Measurements from ENCODE around the gene SWAP70. TPM values are rescaled to one million over a fixed set of nuclear protein-coding genes. Genes with fewer than 3 reads are reported as not detected.
"Not testable (repeated sequence)": the region's sequence is repeated elsewhere in the genome, so short reads cannot be mapped to it uniquely, and the experiment has no call there.

The SWAP70 gene
- total RNA-seq, 1 donor from 2014 or later, result 18.0 TPM

- TF ChIP-seq, protein P1, sequence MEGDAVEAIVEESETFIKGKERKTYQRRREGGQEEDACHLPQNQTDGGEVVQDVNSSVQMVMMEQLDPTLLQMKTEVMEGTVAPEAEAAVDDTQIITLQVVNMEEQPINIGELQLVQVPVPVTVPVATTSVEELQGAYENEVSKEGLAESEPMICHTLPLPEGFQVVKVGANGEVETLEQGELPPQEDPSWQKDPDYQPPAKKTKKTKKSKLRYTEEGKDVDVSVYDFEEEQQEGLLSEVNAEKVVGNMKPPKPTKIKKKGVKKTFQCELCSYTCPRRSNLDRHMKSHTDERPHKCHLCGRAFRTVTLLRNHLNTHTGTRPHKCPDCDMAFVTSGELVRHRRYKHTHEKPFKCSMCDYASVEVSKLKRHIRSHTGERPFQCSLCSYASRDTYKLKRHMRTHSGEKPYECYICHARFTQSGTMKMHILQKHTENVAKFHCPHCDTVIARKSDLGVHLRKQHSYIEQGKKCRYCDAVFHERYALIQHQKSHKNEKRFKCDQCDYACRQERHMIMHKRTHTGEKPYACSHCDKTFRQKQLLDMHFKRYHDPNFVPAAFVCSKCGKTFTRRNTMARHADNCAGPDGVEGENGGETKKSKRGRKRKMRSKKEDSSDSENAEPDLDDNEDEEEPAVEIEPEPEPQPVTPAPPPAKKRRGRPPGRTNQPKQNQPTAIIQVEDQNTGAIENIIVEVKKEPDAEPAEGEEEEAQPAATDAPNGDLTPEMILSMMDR (IDR thresholded peaks at IDR 0.05; ENCODE audit: insufficient read depth, low read length, poor library complexity, severe bottlenecking), result no peak
- H3K27me3 ChIP-seq (ENCODE audit: control insufficient read depth, insufficient read depth, low read length), result no peaks in the 10 kb centered on the region
These were observed 37.9 kb downstream of the SWAP70 start for GRCh38 chr11:9701799-9702198.

DNA sequence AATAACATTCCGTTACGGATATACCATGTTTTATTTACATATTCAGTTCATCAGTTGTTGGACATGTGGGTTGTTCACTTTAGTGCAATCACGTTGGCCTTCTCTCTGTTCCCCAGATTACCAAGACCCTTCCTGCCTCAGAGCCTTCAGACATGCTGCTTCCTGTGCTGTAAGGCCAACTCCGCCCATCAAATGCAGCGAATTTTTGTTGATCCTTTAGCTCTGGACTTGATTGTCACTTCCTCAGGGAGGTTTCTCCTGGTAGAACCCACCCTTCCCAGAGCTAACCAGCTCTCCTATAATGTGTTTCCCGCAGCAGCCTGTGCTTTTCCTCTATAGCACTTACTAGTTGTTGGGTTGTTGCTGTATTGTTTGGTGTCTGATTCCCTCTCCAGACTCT, 39.4 kb downstream of the SWAP70 start:
- Histone ChIP-seq H3K27me3 (ENCODE audit: control insufficient read depth, insufficient read depth, low read length) (no peaks in the 10 kb centered on the region), H3K4me3 (ENCODE audit: low read depth, low read length) (no peak overlapping the region), H3K36me3 (ENCODE audit: control insufficient read depth, insufficient read depth, low read length) (no peaks in the 10 kb centered on the region)
- TF ChIP-seq, protein P1 (IDR thresholded peaks at IDR 0.05; ENCODE audit: insufficient read depth, low read length, poor library complexity, severe bottlenecking), result no peak
- no peak for DNase-seq (ENCODE audit: low read depth)

More at GRCh38 chr11:9701799-9702198, 37.9 kb downstream of the SWAP70 start:
- Histone ChIP-seq H3K4me3 (ENCODE audit: low read depth, low read length) (no peak overlapping the region), H3K36me3 (ENCODE audit: control insufficient read depth, insufficient read depth, low read length) (no peaks in the 10 kb centered on the region)
- no peak for DNase-seq (ENCODE audit: low read depth)

DNA sequence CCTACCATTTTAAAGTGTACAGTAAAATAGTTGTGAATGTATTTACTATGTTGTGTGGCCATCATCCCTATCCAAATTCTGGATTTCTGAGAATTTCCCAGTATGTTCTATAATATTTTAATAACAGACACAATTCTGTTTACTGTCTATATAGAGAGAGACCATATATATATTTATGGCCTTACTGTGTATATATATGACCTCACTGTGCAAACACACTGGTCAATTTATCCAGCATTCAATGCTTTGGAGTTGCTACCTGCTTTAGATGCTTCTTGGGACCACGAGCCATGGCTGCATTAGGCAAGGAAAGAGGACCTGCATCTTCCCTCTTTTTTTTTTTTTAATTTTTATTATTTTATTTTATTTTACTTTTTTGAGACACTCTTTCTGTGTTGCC, 40.2 kb downstream of the SWAP70 start:
- no peak overlapping the region for H3K4me3 ChIP-seq (ENCODE audit: low read depth, low read length)
- no peaks in the 10 kb centered on the region for H3K36me3 ChIP-seq (ENCODE audit: control insufficient read depth, insufficient read depth, low read length)
- no peaks in the 10 kb centered on the region for H3K27me3 ChIP-seq (ENCODE audit: control insufficient read depth, insufficient read depth, low read length)
- TF ChIP-seq, protein P1 (IDR thresholded peaks at IDR 0.05; ENCODE audit: insufficient read depth, low read length, poor library complexity, severe bottlenecking), result no peak
- DNase-seq (ENCODE audit: low read depth), result no peak

GRCh38 chr11:9704620-9705019, 40.7 kb downstream of the SWAP70 start:
- no peak overlapping the region for H3K4me3 ChIP-seq (ENCODE audit: low read depth, low read length)
- DNase-seq (ENCODE audit: low read depth), result no peak
- H3K36me3 ChIP-seq (ENCODE audit: control insufficient read depth, insufficient read depth, low read length), result no peaks in the 10 kb centered on the region
- TF ChIP-seq, protein P1 (IDR thresholded peaks at IDR 0.05; ENCODE audit: insufficient read depth, low read length, poor library complexity, severe bottlenecking), result no peak
- H3K27me3 ChIP-seq (ENCODE audit: control insufficient read depth, insufficient read depth, low read length), result no peaks in the 10 kb centered on the region

DNA sequence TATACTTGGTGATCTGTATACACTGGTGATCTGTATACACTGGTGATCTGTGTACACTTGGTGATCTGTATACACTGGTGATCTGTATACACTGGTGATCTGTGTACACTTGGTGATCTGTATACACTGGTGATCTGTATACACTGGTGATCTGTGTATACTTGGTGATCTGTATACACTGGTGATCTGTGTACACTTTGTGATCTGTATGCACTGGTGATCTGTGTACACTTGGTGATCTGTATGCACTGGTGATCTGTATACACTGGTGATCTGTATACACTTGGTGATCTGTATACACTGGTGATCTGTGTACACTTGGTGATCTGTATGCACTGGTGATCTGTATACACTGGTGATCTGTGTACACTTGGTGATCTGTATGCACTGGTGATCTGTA, 41.5 kb downstream of the SWAP70 start:
- not testable (repeated sequence) for H3K36me3 ChIP-seq (ENCODE audit: control insufficient read depth, insufficient read depth, low read length); H3K4me3 ChIP-seq (ENCODE audit: low read depth, low read length); DNase-seq (ENCODE audit: low read depth); H3K27me3 ChIP-seq (ENCODE audit: control insufficient read depth, insufficient read depth, low read length)

DNA sequence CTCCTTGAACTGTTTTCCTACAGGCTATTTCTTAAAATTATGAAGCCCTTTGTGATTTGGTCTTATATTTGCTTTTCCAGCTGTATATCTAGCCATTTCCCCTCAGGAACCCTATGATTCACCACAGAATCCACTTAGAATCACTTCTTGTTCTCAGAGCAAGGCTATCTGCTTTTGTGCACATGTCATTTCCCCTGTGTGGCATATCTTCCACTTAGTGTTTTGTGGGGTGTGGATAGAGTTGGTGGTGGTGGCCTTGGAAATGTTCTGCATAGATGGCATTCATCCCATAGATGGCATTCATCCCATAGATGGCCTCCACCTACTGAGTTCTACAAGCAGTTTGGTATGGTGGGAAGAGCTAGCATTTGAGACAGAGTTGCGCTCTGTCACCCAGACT, 44.7 kb downstream of the SWAP70 start:
- no peaks in the 10 kb centered on the region for H3K36me3 ChIP-seq (ENCODE audit: control insufficient read depth, insufficient read depth, low read length)
- DNase-seq (ENCODE audit: low read depth), result no peak

More for the DNA sequence above, 44.7 kb downstream of the SWAP70 start:
- H3K27me3 ChIP-seq (ENCODE audit: control insufficient read depth, insufficient read depth, low read length), result no peaks in the 10 kb centered on the region
- no peak overlapping the region for H3K4me3 ChIP-seq (ENCODE audit: low read depth, low read length)
- TF ChIP-seq, protein P1 (IDR thresholded peaks at IDR 0.05; ENCODE audit: insufficient read depth, low read length, poor library complexity, severe bottlenecking), result no peak

All from kidney epithelial cell (primary cell).